Stimulated activated effector memory CD8-positive, alpha-beta T cell treated with anti-CD3 and anti-CD28 coated beads, Interleukin-12 subunit alpha, Interleukin-12 subunit beta, amount 100 ng/mL, for 72 hours (primary cell): ENCODE measurements around the gene FHIP1B.
"Not testable (repeated sequence)": the region's sequence is repeated elsewhere in the genome, so short reads cannot be mapped to it uniquely, and the experiment has no call there.

ENCODE experiments used
- ATAC-seq: fragments of 150-1000 bp; cut with Tn5 transposase; 2 replicates; pipeline ENCODE4 v1.10.0; 2021
- DNase-seq, 2 donors: peaks; one replicate each; pipeline ENCODE4 v3.0.0; 2021 to 2022; ENCODE audit warnings: low spot score in 2 of 2
- H3K27ac Mint-ChIP-seq: one replicate; pipeline ENCODE4 v1.8.0; 2022; ENCODE audit warnings: mild to moderate bottlenecking, mixed read lengths
- H3K36me3 Mint-ChIP-seq: one replicate; pipeline ENCODE4 v1.8.0; 2022; ENCODE audit warnings: mild to moderate bottlenecking, mixed read lengths
- H3K4me1 Mint-ChIP-seq: one replicate; pipeline ENCODE4 v1.8.0; 2022; ENCODE audit warnings: mixed read lengths
- H3K4me3 Mint-ChIP-seq: one replicate; pipeline ENCODE4 v1.8.0; 2022; ENCODE audit warnings: mild to moderate bottlenecking, mixed read lengths
- H3K9me3 Mint-ChIP-seq: one replicate; pipeline ENCODE4 v1.8.0; 2022; ENCODE audit warnings: mixed read lengths

The FHIP1B gene

DNA sequence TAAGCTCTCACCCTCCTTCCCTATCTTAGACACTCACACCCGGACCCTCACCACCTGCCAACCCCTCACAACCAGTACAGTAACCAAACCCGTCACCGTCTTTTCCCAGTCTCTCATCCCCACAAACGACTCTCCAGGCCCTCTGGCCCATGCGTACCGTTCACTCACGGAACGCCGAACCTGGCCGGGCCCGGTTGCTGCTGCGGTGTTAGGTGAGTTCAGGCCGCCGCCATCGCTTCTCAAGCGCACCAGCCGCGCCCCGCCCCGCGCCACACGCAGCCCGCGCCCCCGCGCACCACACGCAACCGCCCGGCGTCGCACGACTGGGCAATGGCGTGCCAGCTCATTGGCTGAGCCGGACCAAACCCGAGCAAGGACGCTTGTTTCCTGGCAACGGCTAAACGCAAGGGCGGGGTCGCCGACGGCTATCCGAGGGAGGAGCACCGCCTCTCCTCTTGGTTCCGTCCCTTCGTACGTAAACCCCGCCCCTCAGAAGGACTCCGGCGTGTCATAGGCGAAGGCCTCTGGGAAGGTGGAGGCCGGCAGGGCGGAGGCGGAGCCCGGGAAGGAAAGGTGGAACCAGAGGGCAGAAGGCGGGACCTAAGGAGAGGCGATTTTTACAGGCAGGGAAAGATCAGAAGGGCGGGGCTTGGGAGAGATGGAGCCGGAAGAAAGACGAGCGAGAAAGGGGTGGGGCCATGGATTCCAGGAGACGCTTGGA, at the start of gene FHIP1B:
Gene FHIP1B, minus strand, starts transcription at position 250 of the 721 bp plus-strand sequence. CDS start 10,120 bp downstream, outside the sequence.
- Mint-ChIP-seq H3K4me1 (peaks cover 39% of the 10 kb centered on the region), H3K36me3 (peaks cover 10% of the 10 kb centered on the region), H3K27ac (peak within 1 kb of the TSS; percentile 96), H3K9me3 (no peaks in the 10 kb centered on the region), H3K4me3 (peak within 1 kb of the TSS; percentile 98)
- ATAC-seq (peak; percentile 94), DNase-seq (peak; percentile 95 to 99)

- no peak overlapping the region for H3K4me3 Mint-ChIP-seq
- DNase-seq (no peak), ATAC-seq (no peak)
- H3K9me3 Mint-ChIP-seq: no peaks in the 10 kb centered on the region
- H3K27ac Mint-ChIP-seq: no peak overlapping the region
- no peaks in the 10 kb centered on the region for H3K4me1 Mint-ChIP-seq
- H3K36me3 Mint-ChIP-seq: no peaks in the 10 kb centered on the region
Measured at GRCh38 chr11:6283453-6284023, 49.1 kb upstream of the FHIP1B start.

GRCh38 chr11:6280809-6281208, 46.4 kb upstream of the FHIP1B start:
- DNase-seq, H3K36me3 Mint-ChIP-seq, H3K9me3 Mint-ChIP-seq, ATAC-seq, H3K4me3 Mint-ChIP-seq, H3K27ac Mint-ChIP-seq, H3K4me1 Mint-ChIP-seq: not testable (repeated sequence)

DNA sequence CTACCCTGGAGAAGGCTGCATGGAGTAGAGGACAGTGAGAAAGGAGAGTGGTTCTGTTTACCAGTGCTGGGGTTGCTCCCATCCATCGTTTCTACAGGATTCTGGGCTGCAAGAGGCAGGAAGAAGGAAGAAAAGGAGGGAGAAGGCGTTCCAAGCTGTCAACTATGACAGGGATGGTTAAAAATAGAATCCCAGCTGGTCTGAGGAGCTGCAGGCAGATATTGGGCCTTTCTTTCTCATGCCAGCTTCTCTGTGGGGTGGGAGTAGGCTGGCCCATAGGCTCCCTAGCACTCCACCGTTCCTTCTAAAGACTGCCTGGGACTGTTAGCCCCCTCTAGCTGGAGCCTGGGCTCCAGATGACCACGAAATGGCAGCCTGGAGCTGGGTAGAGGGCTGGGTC, 38.8 kb upstream of the FHIP1B start:
- Mint-ChIP-seq H3K4me1 (no peaks in the 10 kb centered on the region), H3K4me3 (no peak overlapping the region), H3K9me3 (no peaks in the 10 kb centered on the region), H3K27ac (no peak overlapping the region), H3K36me3 (no peaks in the 10 kb centered on the region)
- DNase-seq (no peak), ATAC-seq (no peak)

GRCh38 chr11:6271598-6271997, 37.2 kb upstream of the FHIP1B start:
- no peak for ATAC-seq
- Mint-ChIP-seq H3K4me3 (no peak overlapping the region), H3K27ac (no peak overlapping the region)

GRCh38 chr11:6270584-6271246, 36.3 kb upstream of the FHIP1B start:
- Mint-ChIP-seq H3K36me3 (no peaks in the 10 kb centered on the region), H3K4me3 (no peak overlapping the region), H3K27ac (no peak overlapping the region), H3K9me3 (no peaks in the 10 kb centered on the region), H3K4me1 (no peaks in the 10 kb centered on the region)
- ATAC-seq (no peak), DNase-seq (no peak)

More at GRCh38 chr11:6271598-6271997, 37.2 kb upstream of the FHIP1B start:
- Mint-ChIP-seq H3K36me3 (no peaks in the 10 kb centered on the region), H3K9me3 (no peaks in the 10 kb centered on the region), H3K4me1 (no peaks in the 10 kb centered on the region)
- DNase-seq: no peak

GRCh38 chr11:6269994-6270393, 35.6 kb upstream of the FHIP1B start:
- no peak overlapping the region for H3K27ac Mint-ChIP-seq
- peak in 1 of 2 donors; percentile 48 for DNase-seq

DNA sequence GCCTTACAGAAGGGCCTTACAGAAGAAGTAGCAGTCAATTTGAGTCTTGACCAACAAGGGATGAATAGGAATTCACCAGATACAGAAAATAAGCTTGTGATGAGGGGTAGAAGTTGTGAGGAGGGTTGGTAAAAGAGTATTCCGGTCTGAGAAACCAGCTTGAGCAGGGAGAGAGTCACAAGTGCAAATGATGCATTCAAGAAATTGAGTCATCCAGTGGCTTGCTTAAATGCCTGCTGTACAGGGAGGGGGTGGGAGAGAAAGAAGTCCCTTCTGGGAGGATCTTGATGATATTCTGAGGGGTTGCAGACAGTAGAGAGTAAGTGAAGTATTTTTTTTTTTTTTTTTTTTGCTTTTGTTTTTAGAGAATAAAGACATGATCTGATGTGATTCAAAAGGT, 34.4 kb upstream of the FHIP1B start:
- Mint-ChIP-seq H3K9me3 (no peaks in the 10 kb centered on the region), H3K27ac (no peak overlapping the region), H3K36me3 (no peaks in the 10 kb centered on the region), H3K4me1 (no peaks in the 10 kb centered on the region), H3K4me3 (no peak overlapping the region)
- DNase-seq (peak in 1 of 2 donors; percentile 4), ATAC-seq (peak; percentile 48)

More at GRCh38 chr11:6269994-6270393, 35.6 kb upstream of the FHIP1B start:
- Mint-ChIP-seq H3K36me3 (no peaks in the 10 kb centered on the region), H3K4me3 (no peak overlapping the region), H3K4me1 (no peaks in the 10 kb centered on the region), H3K9me3 (no peaks in the 10 kb centered on the region)
- ATAC-seq: peak; percentile 49

DNA sequence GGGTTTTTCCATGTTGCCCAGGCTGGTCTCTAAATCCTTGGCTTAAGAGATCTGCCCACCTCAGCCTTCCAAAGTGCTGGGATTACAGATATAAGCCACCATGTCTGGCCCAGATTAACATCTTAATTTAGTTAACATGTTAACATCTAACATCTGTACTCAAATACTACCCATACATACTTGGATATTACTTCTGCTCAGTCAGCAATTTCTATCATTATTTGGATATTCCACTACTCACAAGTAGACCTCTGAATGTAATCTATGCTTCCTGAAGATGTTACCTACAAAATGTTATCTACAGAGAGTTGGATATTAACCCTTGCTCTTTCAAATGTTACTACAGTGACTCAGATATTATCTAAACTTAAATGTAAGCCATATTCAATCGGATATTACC, 29.2 kb upstream of the FHIP1B start:
- Mint-ChIP-seq H3K36me3 (no peaks in the 10 kb centered on the region), H3K4me1 (no peaks in the 10 kb centered on the region), H3K9me3 (no peaks in the 10 kb centered on the region), H3K27ac (no peak overlapping the region), H3K4me3 (no peak overlapping the region)
- ATAC-seq (no peak), DNase-seq (no peak)

GRCh38 chr11:6260207-6260726, 25.8 kb upstream of the FHIP1B start:
- Mint-ChIP-seq H3K9me3 (no peaks in the 10 kb centered on the region), H3K4me1 (no peaks in the 10 kb centered on the region), H3K36me3 (no peaks in the 10 kb centered on the region), H3K4me3 (no peak overlapping the region), H3K27ac (no peak overlapping the region)
- ATAC-seq (no peak), DNase-seq (no peak)

DNA sequence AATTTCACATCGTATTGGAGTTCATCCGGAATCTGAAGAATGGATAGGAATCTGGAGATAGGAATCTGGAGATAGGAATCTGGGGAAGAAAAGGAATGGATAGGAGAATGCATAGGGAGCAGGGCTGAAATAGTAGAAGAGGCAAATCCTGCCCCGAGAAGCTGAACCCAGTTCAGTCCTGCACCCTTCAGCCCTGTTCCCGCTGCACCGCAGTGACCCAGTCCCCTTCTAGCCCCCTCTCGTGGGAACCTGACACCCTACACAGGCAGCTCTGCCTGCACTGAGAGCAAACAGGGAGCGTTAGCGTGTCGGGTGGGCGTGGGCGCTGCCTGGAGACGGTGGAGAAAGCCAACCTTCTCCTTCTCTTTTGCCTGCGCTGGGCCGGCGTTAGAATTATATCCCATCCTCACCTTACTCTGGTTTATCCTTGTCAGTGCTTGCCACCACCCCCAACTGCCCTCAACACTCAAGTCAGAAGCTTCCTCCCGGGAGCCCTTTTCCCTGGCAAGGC, 24.2 kb upstream of the FHIP1B start:
- H3K36me3 Mint-ChIP-seq: no peaks in the 10 kb centered on the region
- H3K4me3 Mint-ChIP-seq: no peak overlapping the region
- H3K4me1 Mint-ChIP-seq: no peaks in the 10 kb centered on the region
- no peaks in the 10 kb centered on the region for H3K9me3 Mint-ChIP-seq
- ATAC-seq (peak; percentile 27), DNase-seq (no peak)
- no peak overlapping the region for H3K27ac Mint-ChIP-seq

- Mint-ChIP-seq H3K9me3 (no peaks in the 10 kb centered on the region), H3K36me3 (no peaks in the 10 kb centered on the region), H3K4me1 (no peaks in the 10 kb centered on the region), H3K27ac (no peak overlapping the region), H3K4me3 (no peak overlapping the region)
- ATAC-seq (no peak), DNase-seq (no peak)
Measured at GRCh38 chr11:6258141-6258540, 23.7 kb upstream of the FHIP1B start.

GRCh38 chr11:6253197-6253596, 18.8 kb upstream of the FHIP1B start:
- ATAC-seq: peak; percentile 87
- H3K9me3 Mint-ChIP-seq: no peaks in the 10 kb centered on the region
- no peak overlapping the region for H3K4me3 Mint-ChIP-seq
- H3K36me3 Mint-ChIP-seq: no peaks in the 10 kb centered on the region
- DNase-seq: peak in 1 of 2 donors; percentile 47
- H3K27ac Mint-ChIP-seq: no peak overlapping the region
- no peaks in the 10 kb centered on the region for H3K4me1 Mint-ChIP-seq

DNA sequence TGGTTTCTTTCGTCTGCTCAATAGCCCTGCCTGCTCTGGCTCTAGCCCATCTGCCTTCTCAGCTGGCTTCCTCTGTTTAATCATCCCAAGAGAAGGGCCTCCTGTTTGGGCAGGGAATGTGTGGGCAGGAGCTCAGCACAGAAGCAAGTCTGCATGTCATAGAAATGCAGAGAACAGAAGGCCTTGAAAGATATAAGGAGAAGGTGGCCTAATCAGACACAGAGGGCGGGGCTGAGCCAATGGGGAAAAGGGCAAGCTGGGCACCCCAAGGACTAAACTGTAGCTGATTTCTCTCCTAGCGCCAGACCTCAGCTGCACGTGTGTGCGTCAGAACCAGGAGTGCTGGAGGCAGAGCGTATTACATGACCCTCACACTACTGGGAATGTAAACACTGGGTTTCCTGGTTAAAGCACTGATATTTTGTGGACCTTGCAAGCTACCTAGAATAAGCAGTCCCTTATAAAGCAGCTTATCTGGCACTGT, 17.6 kb upstream of the FHIP1B start:
- no peak overlapping the region for H3K27ac Mint-ChIP-seq
- no peak overlapping the region for H3K4me3 Mint-ChIP-seq
- no peaks in the 10 kb centered on the region for H3K36me3 Mint-ChIP-seq
- ATAC-seq (no peak), DNase-seq (peak in 1 of 2 donors; percentile 30)
- no peaks in the 10 kb centered on the region for H3K4me1 Mint-ChIP-seq
- no peaks in the 10 kb centered on the region for H3K9me3 Mint-ChIP-seq

GRCh38 chr11:6251120-6251733, 16.8 kb upstream of the FHIP1B start:
- Mint-ChIP-seq H3K9me3 (no peaks in the 10 kb centered on the region), H3K36me3 (no peaks in the 10 kb centered on the region), H3K4me1 (no peaks in the 10 kb centered on the region), H3K27ac (no peak overlapping the region), H3K4me3 (no peak overlapping the region)
- peak; percentile 75 for ATAC-seq
- DNase-seq: peak; percentile 39 to 70
